ENCODE results near the gene MOSPD3.

The MOSPD3 gene

DNA sequence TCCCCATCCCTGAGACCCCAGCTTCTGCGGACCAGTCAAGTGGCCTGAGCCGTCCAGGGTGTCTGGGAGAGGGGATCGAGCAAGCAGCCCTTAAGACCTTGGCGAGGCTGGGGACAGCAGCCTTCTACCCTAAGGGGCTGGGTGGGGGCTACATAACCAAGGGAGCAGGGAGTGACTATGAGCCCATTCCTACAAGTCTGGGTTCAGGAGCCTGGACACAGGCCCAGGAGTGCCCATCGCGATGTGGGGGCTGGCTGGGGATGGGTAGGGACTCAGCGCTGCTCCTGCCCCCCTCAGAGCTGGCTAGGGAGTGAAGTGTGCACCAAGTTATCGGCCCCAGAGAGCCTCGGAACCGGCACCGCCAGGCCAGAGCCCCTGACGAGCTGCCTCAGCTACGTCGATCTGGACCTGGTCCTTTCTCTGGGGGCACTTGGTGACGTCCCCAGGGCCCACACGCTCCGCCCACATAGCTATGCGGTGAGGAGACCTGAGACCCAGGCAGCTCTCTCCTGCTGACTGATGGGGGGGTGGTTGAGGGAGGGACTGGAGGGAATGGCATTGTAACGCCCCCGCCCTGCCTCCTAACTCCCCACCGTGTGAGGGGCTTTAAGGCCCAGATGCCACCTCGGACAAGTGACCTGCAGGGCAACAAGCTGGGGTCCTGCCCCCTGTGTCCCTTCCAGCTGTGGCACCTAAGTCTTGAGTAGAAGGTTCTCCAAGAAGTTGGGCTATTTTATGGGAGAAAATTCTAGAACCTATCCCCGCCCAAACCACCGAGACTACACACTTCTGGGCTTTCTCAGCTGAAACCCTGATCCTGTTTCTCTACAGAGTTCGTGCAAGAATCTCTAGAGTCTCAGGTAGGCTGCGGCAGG, 41.1 kb upstream of the MOSPD3 start:
- no peak overlapping the region for H3K4me3 ChIP-seq (ENCODE audit: low read length)

DNA sequence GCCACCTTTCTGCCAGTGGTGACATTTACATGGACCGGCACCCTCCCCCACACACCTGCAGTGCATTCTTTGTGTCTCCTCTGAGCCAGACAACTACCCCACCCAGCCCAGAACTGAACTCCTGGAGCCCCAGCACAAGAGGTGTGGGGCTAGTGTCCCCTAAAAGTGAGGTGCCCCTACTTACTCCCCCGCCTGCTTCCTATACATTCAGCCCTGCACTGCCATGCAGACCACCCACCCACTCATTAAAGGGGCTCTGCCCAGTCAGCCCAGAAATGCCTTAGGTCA, 40.6 kb upstream of the MOSPD3 start:
- no peaks in the 10 kb centered on the region for H3K9me3 ChIP-seq (ENCODE audit: control insufficient read depth, insufficient read depth, low read length)
- H3K4me1 ChIP-seq (ENCODE audit: control insufficient read depth, low read length) = peaks cover 34% of the 10 kb centered on the region
- peaks cover 11% of the 10 kb centered on the region for H3K27me3 ChIP-seq (ENCODE audit: control insufficient read depth, low read length)
- H3K9me2 ChIP-seq (replicated peaks; ENCODE audit: control insufficient read depth, low read length) = no peaks in the 10 kb centered on the region
- no peak overlapping the region for H3K4me2 ChIP-seq (ENCODE audit: low read length)
- no peak overlapping the region for H3K27ac ChIP-seq (ENCODE audit: low read depth, low read length)
- H3K79me2 ChIP-seq (ENCODE audit: control insufficient read depth, low read length) = no peaks in the 10 kb centered on the region
- TF ChIP-seq, protein P1, sequence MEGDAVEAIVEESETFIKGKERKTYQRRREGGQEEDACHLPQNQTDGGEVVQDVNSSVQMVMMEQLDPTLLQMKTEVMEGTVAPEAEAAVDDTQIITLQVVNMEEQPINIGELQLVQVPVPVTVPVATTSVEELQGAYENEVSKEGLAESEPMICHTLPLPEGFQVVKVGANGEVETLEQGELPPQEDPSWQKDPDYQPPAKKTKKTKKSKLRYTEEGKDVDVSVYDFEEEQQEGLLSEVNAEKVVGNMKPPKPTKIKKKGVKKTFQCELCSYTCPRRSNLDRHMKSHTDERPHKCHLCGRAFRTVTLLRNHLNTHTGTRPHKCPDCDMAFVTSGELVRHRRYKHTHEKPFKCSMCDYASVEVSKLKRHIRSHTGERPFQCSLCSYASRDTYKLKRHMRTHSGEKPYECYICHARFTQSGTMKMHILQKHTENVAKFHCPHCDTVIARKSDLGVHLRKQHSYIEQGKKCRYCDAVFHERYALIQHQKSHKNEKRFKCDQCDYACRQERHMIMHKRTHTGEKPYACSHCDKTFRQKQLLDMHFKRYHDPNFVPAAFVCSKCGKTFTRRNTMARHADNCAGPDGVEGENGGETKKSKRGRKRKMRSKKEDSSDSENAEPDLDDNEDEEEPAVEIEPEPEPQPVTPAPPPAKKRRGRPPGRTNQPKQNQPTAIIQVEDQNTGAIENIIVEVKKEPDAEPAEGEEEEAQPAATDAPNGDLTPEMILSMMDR (IDR thresholded peaks at IDR 0.05; ENCODE audit: low read depth, low read length, poor library complexity, severe bottlenecking) = no peak
- no peak for TF ChIP-seq EZH2phosphoT487 (IDR thresholded peaks at IDR 0.05; ENCODE audit: borderline replicate concordance, low read length)
- H4K20me1 ChIP-seq (ENCODE audit: control insufficient read depth, insufficient read depth, low read depth, low read length) = peaks cover 5% of the 10 kb centered on the region; the same call in 1 of the 2 replicates
- H3K4me3 ChIP-seq (ENCODE audit: low read length) = no peak overlapping the region
- peaks cover 24% of the 10 kb centered on the region for H3K36me3 ChIP-seq (ENCODE audit: control insufficient read depth, low read length)
- H3F3A ChIP-seq (ENCODE audit: control insufficient read depth, insufficient read depth) = no peaks in the 10 kb centered on the region

More for the DNA sequence above, 41.1 kb upstream of the MOSPD3 start:
- peaks cover 18% of the 10 kb centered on the region for H3K36me3 ChIP-seq (ENCODE audit: control insufficient read depth, low read length)
- no peaks in the 10 kb centered on the region for H3K9me3 ChIP-seq (ENCODE audit: control insufficient read depth, insufficient read depth, low read length)
- TF ChIP-seq EZH2phosphoT487 (IDR thresholded peaks at IDR 0.05; ENCODE audit: borderline replicate concordance, low read length) = no peak
- H3K4me2 ChIP-seq (ENCODE audit: low read length) = no peak overlapping the region
- no peaks in the 10 kb centered on the region for H3K79me2 ChIP-seq (ENCODE audit: control insufficient read depth, low read length)
- no peak overlapping the region for H3K27ac ChIP-seq (ENCODE audit: low read depth, low read length)
- H3F3A ChIP-seq (ENCODE audit: control insufficient read depth, insufficient read depth) = no peaks in the 10 kb centered on the region
- peaks cover 11% of the 10 kb centered on the region for H3K27me3 ChIP-seq (ENCODE audit: control insufficient read depth, low read length)
- H3K4me1 ChIP-seq (ENCODE audit: control insufficient read depth, low read length) = peaks cover 34% of the 10 kb centered on the region
- peaks cover 5% of the 10 kb centered on the region; the same call in 1 of the 2 replicates for H4K20me1 ChIP-seq (ENCODE audit: control insufficient read depth, insufficient read depth, low read depth, low read length)
- H3K9me2 ChIP-seq (replicated peaks; ENCODE audit: control insufficient read depth, low read length) = no peaks in the 10 kb centered on the region

DNA sequence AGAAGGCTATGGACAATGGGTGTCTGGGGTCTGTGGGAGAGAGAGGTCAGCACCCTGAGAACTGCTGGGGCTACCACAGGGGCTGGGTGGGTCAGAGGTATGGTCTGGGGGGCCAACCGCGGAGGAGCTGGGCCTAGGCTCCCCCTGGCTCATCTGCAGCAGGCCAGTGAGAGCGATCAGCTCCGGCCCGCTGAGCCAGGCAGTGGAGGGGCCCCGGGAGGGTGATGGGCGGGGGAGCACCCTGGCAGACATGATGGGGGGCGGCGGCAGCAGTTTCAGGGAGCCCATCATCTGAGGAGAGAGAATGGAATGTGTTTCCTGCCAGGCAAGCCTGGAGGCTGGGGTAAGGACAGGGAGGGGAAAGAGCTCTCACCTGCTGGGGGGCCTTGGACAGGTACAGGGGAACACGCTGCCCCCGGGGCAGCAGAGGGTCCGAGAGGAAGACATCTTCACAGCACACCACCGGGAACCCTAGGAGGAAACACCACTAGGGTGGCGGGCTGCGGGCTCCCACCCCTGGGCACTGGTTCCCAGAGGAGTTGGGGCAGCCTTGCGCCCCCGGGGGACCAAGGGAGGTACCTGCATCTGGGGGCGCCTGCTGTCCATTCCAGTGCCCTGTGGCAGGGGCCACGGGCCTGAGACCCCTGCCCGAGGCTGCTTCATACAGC, 39.9 kb upstream of the MOSPD3 start:
- Histone ChIP-seq H3K27me3 (ENCODE audit: control insufficient read depth, low read length) (peaks cover 11% of the 10 kb centered on the region), H3K79me2 (ENCODE audit: control insufficient read depth, low read length) (no peaks in the 10 kb centered on the region), H4K20me1 (ENCODE audit: control insufficient read depth, insufficient read depth, low read depth, low read length) (peaks cover 5% of the 10 kb centered on the region; the same call in 1 of the 2 replicates), H3K9me2 (replicated peaks; ENCODE audit: control insufficient read depth, low read length) (no peaks in the 10 kb centered on the region), H3K4me2 (ENCODE audit: low read length) (no peak overlapping the region), H3F3A (ENCODE audit: control insufficient read depth, insufficient read depth) (no peaks in the 10 kb centered on the region), H3K27ac (ENCODE audit: low read depth, low read length) (no peak overlapping the region), H3K4me1 (ENCODE audit: control insufficient read depth, low read length) (peaks cover 32% of the 10 kb centered on the region), H3K36me3 (ENCODE audit: control insufficient read depth, low read length) (peaks cover 31% of the 10 kb centered on the region), H3K4me3 (ENCODE audit: low read length) (no peak overlapping the region), H3K9me3 (ENCODE audit: control insufficient read depth, insufficient read depth, low read length) (no peaks in the 10 kb centered on the region)
- TF ChIP-seq EZH2phosphoT487 (IDR thresholded peaks at IDR 0.05; ENCODE audit: borderline replicate concordance, low read length) = no peak
- TF ChIP-seq, protein P1 (IDR thresholded peaks at IDR 0.05; ENCODE audit: low read depth, low read length, poor library complexity, severe bottlenecking) = peak; percentile 11
